ENCODE results near the gene LRRN3. TPM values are rescaled to one million over a fixed set of nuclear protein-coding genes. Genes with fewer than 3 reads are reported as not detected.

Gene LRRN3
- total RNA-seq, 1 experiment from 2014 or later = not detected

GRCh38 chr7:111081546-111082267, 9.2 kb upstream of the LRRN3 start:
- H3K9me3 ChIP-seq (ENCODE audit: low read length) = no peaks in the 10 kb centered on the region
- ChIA-PET POLR2A (ENCODE audit: unreplicated experiment) (no interaction called here), CTCF (no interaction called here)
- H3K9me2 ChIP-seq (replicated peaks; ENCODE audit: low read length) = no peaks in the 10 kb centered on the region
- H3K79me2 ChIP-seq (ENCODE audit: low read length) = no peaks in the 10 kb centered on the region
- no peak overlapping the region for H3K4me2 ChIP-seq (ENCODE audit: low read length)
- H3K9ac ChIP-seq (ENCODE audit: low read length) = no peak overlapping the region
- TF ChIP-seq EZH2phosphoT487 (IDR thresholded peaks at IDR 0.05; ENCODE audit: borderline replicate concordance, low read length) (no peak), EZH2 (IDR thresholded peaks at IDR 0.05; ENCODE audit: low read length, unreplicated experiment) (no peak)
- TF ChIP-seq, protein P1, sequence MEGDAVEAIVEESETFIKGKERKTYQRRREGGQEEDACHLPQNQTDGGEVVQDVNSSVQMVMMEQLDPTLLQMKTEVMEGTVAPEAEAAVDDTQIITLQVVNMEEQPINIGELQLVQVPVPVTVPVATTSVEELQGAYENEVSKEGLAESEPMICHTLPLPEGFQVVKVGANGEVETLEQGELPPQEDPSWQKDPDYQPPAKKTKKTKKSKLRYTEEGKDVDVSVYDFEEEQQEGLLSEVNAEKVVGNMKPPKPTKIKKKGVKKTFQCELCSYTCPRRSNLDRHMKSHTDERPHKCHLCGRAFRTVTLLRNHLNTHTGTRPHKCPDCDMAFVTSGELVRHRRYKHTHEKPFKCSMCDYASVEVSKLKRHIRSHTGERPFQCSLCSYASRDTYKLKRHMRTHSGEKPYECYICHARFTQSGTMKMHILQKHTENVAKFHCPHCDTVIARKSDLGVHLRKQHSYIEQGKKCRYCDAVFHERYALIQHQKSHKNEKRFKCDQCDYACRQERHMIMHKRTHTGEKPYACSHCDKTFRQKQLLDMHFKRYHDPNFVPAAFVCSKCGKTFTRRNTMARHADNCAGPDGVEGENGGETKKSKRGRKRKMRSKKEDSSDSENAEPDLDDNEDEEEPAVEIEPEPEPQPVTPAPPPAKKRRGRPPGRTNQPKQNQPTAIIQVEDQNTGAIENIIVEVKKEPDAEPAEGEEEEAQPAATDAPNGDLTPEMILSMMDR (conservative IDR thresholded peaks at IDR 0.05; ENCODE audit: low read depth, low read length) = no peak
- no peak overlapping the region for H3K27ac ChIP-seq (ENCODE audit: low read length)
- no peaks in the 10 kb centered on the region for H4K20me1 ChIP-seq (ENCODE audit: low read length)
- intact Hi-C loops (cut with micrococcal nuclease) = no loop called here
- BruUV-seq (replicated peaks) = no TSS peak
- H3K36me3 ChIP-seq (ENCODE audit: low read depth, low read length) = no peaks in the 10 kb centered on the region
- H2AFZ ChIP-seq (ENCODE audit: low read length) = no peak overlapping the region
- no peaks in the 10 kb centered on the region for H3F3A ChIP-seq (ENCODE audit: low read length, unreplicated experiment)
- H3K4me1 ChIP-seq (ENCODE audit: insufficient read depth, low read length) = no peaks in the 10 kb centered on the region
- ATAC-seq = no peak
- DNase-seq = no peak
- no peaks in the 10 kb centered on the region for H3K27me3 ChIP-seq (ENCODE audit: low read length)
- no peak overlapping the region for H3K4me3 ChIP-seq (ENCODE audit: low read length)

DNA sequence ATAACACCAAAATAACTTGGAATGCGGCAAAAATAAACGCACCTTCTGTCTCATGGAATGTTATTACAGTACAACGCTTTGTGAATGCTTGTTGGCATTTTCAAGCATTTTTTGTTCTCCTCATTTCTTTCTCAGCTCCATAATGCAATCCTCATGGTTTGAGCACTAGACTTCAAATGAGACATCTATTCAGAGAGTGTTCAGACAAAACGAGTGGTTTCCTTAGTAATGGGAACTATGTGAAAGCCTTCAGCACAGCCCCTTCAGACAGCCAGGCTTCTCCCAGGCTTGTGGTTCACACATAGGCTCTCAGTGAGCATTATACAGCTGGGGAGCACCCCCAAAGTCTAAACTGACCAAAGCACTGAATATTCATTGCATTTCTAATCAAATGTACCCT, 8.6 kb upstream of the LRRN3 start:
- no peak overlapping the region for H2AFZ ChIP-seq (ENCODE audit: low read length)
- ChIA-PET POLR2A (ENCODE audit: unreplicated experiment) (no interaction called here), CTCF (no interaction called here)
- no peak for DNase-seq
- H3K4me1 ChIP-seq (ENCODE audit: insufficient read depth, low read length) = no peaks in the 10 kb centered on the region
- no peaks in the 10 kb centered on the region for H3K36me3 ChIP-seq (ENCODE audit: low read depth, low read length)
- BruUV-seq (replicated peaks) = no TSS peak
- no peak for ATAC-seq
- H3K79me2 ChIP-seq (ENCODE audit: low read length) = no peaks in the 10 kb centered on the region
- H3K4me2 ChIP-seq (ENCODE audit: low read length) = no peak overlapping the region
- H3K9me2 ChIP-seq (replicated peaks; ENCODE audit: low read length) = no peaks in the 10 kb centered on the region
- H3K27me3 ChIP-seq (ENCODE audit: low read length) = no peaks in the 10 kb centered on the region
- TF ChIP-seq, protein P1 (conservative IDR thresholded peaks at IDR 0.05; ENCODE audit: low read depth, low read length) = no peak
- TF ChIP-seq EZH2phosphoT487 (IDR thresholded peaks at IDR 0.05; ENCODE audit: borderline replicate concordance, low read length) = no peak
- no peak for TF ChIP-seq EZH2 (IDR thresholded peaks at IDR 0.05; ENCODE audit: low read length, unreplicated experiment)
- no peaks in the 10 kb centered on the region for H3F3A ChIP-seq (ENCODE audit: low read length, unreplicated experiment)
- no peaks in the 10 kb centered on the region for H4K20me1 ChIP-seq (ENCODE audit: low read length)
- H3K9ac ChIP-seq (ENCODE audit: low read length) = no peak overlapping the region
- intact Hi-C loops (cut with micrococcal nuclease) = no loop called here
- H3K9me3 ChIP-seq (ENCODE audit: low read length) = no peaks in the 10 kb centered on the region
- no peak overlapping the region for H3K27ac ChIP-seq (ENCODE audit: low read length)
- H3K4me3 ChIP-seq (ENCODE audit: low read length) = no peak overlapping the region

DNA sequence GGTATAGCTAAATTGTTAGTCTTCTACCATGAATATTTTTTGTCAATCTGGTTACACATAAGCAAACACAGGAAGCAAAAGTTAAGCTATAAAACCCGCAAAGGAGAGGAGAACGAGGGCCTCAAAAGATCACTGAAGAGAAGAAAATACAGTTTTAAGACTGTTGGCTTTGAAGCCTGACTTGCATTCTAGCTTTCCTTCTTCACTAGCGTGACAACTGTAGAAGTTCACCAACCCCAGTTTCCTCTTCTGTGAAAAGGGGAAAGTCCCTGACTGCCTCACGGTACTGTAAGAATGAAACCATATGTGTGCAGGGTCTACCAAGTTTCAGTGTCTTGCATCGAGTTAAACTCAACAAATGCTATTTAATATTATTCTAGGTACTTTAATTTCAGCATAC, 7.5 kb upstream of the LRRN3 start:
- TF ChIP-seq EZH2 (IDR thresholded peaks at IDR 0.05; ENCODE audit: low read length, unreplicated experiment) (no peak), EZH2phosphoT487 (IDR thresholded peaks at IDR 0.05; ENCODE audit: borderline replicate concordance, low read length) (no peak)
- TF ChIP-seq, protein P1 (conservative IDR thresholded peaks at IDR 0.05; ENCODE audit: low read depth, low read length) = no peak
- H3K27me3 ChIP-seq (ENCODE audit: low read length) = no peaks in the 10 kb centered on the region
- no peak overlapping the region for H3K9ac ChIP-seq (ENCODE audit: low read length)
- BruUV-seq (replicated peaks) = no TSS peak
- no peaks in the 10 kb centered on the region for H4K20me1 ChIP-seq (ENCODE audit: low read length)
- DNase-seq (no peak), ATAC-seq (no peak)
- no peaks in the 10 kb centered on the region for H3K9me2 ChIP-seq (replicated peaks; ENCODE audit: low read length)
- no peaks in the 10 kb centered on the region for H3F3A ChIP-seq (ENCODE audit: low read length, unreplicated experiment)
- no peak overlapping the region for H3K4me3 ChIP-seq (ENCODE audit: low read length)
- no peaks in the 10 kb centered on the region for H3K79me2 ChIP-seq (ENCODE audit: low read length)
- intact Hi-C loops (cut with micrococcal nuclease) = no loop called here
- H3K9me3 ChIP-seq (ENCODE audit: low read length) = no peaks in the 10 kb centered on the region
- H3K36me3 ChIP-seq (ENCODE audit: low read depth, low read length) = no peaks in the 10 kb centered on the region
- POLR2A ChIA-PET (ENCODE audit: unreplicated experiment) = no interaction called here
- H3K4me2 ChIP-seq (ENCODE audit: low read length) = no peak overlapping the region
- no peak overlapping the region for H3K27ac ChIP-seq (ENCODE audit: low read length)
- no peak overlapping the region for H2AFZ ChIP-seq (ENCODE audit: low read length)
- CTCF ChIA-PET = interaction anchor here (0.6 kb wide), 2 partner anchors 508 to 647 kb away, joined by 3 to 5 read pairs; no protein-coding TSS in a partner anchor
- H3K4me1 ChIP-seq (ENCODE audit: insufficient read depth, low read length) = no peaks in the 10 kb centered on the region

All from PC-3 (cell line).